ENCODE data around the gene SLC6A5.

SLC6A5 gene

DNA sequence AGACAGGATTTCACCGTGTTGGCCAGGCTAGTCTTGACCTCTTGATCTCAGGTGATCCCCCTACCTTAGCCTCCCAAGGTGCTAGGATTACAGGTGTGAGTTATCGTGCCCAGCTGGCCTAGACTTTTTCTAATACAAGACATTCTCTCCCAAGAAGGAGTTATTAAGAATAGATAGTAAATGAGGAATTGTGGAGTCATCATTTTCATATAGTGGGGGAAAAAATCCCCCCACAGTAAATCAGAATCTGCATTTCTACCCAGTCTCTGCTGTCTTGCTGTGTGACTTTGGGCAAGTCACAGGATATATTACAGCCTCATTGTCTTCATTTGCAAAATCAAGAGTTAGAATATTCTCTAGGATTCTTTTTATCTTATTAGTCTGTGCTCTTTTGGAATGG is 21.6 kb downstream of the SLC6A5 start:
- no peak for DNase-seq (ENCODE audit: low read depth in 2 of 3, low spot score in 2 of 3)

DNA sequence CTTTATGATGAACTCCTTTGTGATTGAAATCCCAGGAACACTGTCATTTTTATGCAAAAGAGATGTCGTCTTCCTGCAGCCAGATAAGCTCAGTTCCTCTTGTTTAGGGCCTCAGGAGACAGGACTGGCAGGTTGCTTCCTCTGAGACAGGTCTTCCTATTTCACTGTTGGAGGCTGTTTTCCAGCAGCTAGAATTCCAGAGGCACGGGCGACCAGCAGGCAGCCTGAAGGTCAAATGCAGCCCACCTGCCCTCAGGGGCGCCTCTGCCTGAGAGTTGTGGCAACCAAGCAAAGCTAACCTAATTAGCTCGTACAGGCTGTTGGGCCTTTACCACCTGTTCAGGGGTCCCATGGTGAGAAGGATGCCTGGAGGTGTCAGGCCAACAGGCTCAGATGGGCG is 22.3 kb downstream of the SLC6A5 start:
- no peak for DNase-seq (ENCODE audit: low read depth in 2 of 3, low spot score in 2 of 3)

DNA sequence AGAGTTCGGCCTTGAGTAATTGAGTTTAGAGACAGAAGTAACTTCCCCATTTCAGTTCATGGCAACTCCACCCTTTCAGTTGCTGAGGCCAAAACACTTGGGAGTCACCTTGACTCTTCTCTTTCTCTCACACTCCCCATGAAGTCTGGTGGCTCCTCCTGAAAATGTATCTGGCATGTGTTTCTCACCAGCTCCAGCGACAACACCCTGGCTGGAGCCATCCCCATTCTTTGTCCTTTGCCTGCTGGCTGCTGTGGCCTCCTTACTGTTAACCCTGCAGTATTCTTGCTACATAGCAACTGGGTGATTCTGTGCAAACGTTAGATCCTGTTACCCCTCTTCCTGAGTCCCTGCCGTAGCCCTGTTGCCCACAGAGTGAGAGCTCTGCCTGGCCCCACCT is 23.8 kb downstream of the SLC6A5 start:
- DNase-seq (ENCODE audit: low read depth in 2 of 3, low spot score in 2 of 3), result no peak

DNA sequence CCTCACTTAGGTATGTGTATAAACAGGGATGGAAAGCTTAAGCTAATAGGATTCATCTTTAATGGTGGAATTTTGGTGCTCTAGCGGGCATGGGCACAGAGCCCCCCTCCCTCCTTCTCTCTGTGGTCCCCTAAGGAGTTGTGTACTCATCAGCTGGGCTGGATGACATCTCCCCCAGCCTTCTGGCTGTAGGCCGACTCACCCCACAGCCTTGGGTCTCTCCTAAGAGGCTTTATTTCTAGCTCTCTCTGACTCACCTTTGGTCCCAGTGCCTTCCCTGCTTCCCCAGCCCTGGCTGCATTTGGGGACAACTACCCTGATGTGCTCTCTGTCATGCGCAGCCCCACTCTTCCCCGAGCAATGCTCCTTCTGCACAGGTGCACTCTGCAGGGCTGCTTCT is 26.9 kb downstream of the SLC6A5 start:
- DNase-seq (ENCODE audit: low read depth in 2 of 3, low spot score in 2 of 3), result no peak

GRCh38 chr11:20627026-20627425 is 27.6 kb downstream of the SLC6A5 start:
- no peak for DNase-seq (ENCODE audit: low read depth in 2 of 3, low spot score in 2 of 3)

DNA sequence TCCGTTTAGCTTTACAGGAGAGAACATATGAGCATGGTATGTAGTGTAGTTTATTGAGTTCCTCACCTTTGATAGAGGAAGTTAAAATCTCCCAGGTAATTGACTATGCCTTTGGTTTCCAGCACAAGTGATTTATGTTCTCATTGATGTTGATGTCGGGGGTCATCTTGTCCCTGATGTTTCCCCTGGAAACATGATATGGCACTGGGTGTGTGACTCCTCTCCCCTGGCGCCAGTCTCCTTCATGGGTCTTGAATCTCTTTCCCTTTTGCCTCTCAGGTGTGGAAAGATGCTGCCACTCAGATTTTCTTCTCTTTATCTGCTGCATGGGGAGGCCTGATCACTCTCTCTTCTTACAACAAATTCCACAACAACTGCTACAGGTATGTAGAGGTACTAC is 28.3 kb downstream of the SLC6A5 start:
- no peak for DNase-seq (ENCODE audit: low read depth in 2 of 3, low spot score in 2 of 3)

DNA sequence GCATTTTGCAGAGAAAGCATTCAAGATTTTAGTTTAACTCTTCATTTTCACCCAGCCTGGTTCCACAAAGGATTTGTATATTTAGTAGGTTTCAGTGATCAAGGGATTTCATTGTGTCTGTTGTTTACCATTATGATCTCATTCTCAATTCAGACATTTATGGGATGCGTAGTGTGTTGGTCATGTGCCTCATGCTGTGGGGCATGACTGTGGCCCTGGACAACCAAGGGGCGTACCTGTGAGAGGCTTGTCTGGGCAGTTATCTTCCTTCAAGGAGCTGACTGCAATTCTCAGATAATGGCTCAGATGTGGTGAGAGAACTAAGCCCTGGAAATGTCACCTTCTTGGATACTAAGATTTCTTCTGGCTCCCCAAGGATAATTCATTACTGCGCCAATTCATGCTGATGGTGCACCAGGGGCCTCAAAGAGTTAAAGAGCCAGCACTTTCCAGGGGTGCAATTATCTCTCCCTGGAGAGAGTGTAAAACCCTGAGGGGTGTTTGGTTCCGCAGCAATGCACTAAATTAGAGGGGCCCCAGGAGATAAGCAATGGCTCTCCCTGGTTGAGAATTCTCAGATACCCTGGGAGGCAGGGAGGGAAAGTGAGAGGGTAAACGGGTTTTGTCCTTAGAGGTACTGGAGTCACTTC is 32.2 kb downstream of the SLC6A5 start:
- no peak for DNase-seq (ENCODE audit: low read depth in 2 of 3, low spot score in 2 of 3)

DNA sequence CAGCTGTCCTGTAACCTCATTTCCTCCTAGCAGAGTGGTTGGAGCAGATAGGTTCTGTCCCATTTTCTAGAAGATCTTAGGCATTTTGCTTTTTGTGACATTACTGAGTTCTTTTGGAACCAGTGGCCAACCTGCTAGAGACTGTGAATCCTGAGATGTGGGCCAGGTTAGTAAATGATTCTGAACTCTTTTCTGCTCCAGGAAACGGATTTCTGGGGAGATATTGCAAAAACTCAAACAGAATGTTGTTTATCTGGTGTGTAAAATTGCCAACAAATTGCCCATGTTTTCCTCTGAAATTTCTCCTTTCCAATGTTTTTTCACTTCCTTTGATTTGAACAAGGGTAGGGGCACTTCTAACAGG is 32.7 kb downstream of the SLC6A5 start:
- DNase-seq (ENCODE audit: low read depth in 2 of 3, low spot score in 2 of 3), result no peak

- no peak for DNase-seq (ENCODE audit: low read depth in 2 of 3, low spot score in 2 of 3)
Observed at GRCh38 chr11:20634044-20634443, 34.6 kb downstream of the SLC6A5 start.

- no peak for DNase-seq (ENCODE audit: low read depth in 2 of 3, low spot score in 2 of 3)
Observed at GRCh38 chr11:20634781-20635180, 35.4 kb downstream of the SLC6A5 start.

DNA sequence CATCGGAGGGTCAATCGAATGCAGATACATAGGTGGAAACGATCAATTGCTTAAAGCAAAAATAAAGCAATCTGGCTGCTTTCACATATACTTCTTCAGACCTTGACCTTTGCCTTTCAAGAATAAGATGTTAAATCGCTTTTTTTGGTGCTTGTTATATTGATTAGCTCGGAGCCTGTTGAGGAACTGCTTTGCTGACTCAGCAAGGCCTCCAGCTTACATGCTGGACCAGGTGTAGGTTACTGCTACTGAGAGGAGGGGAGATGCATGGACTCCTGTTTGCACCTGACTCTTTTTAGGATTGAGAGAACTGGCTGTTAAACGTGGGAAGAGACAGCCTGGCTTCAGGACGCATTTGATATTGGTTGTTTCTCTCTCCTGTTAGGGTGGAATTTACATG is 38.7 kb downstream of the SLC6A5 start:
- no peak for DNase-seq (ENCODE audit: low read depth in 2 of 3, low spot score in 2 of 3)

DNA sequence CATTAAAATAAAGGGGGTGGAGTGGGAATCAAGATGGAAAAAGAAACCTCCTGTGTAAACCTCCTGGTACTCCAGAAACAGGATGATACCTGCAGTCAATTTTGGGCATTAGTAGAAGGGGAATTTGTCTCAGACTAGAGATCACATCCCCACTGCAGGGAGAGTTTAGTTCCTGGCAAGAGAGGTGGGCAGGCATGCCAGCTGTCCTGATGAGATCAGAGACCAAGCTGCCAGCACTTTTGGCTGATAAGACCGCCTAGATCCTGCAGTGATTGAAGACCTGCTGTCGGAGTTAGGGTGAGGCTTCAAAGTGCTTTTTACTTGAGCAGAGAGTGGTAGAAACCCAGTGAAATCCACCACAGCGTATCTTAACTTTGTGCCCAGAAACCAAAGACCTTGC is 40.3 kb downstream of the SLC6A5 start:
- DNase-seq (ENCODE audit: low read depth in 2 of 3, low spot score in 2 of 3), result no peak

GRCh38 chr11:20640401-20640800 is 41.0 kb downstream of the SLC6A5 start:
- DNase-seq (ENCODE audit: low read depth in 2 of 3, low spot score in 2 of 3), result no peak

- no peak for DNase-seq (ENCODE audit: low read depth in 2 of 3, low spot score in 2 of 3)
Observed at GRCh38 chr11:20644360-20644759, 45.0 kb downstream of the SLC6A5 start.

DNA sequence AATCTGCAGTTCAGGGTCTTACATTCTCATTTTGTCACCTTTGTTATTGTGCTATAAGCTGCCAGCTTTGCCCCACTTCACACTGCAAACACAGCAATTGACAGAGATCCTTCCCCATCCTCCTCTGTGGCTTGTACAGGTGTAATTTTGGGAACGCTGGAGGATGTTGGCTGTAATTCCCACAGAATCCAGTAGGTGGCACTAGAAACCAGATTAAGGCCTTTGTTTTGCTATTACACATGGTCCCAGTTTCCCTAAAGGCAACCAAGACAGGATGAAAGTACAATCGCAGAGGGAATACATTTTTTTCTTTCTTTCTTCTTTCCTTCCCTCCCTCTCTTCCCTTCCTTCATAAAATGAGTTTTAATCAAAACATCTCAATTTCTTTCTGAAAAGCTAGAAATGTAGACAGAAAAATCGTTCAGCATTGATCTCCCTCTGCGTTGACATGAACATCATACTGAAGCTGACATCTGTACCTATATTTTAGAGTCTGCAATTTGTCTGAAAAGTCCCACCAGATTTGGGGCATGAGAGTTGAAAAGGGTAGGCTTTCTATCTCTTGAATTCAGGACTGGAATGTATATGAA is 48.7 kb downstream of the SLC6A5 start:
- peak in 1 of 3 experiments; percentile 30 for DNase-seq (ENCODE audit: low read depth in 2 of 3, low spot score in 2 of 3)

DNA sequence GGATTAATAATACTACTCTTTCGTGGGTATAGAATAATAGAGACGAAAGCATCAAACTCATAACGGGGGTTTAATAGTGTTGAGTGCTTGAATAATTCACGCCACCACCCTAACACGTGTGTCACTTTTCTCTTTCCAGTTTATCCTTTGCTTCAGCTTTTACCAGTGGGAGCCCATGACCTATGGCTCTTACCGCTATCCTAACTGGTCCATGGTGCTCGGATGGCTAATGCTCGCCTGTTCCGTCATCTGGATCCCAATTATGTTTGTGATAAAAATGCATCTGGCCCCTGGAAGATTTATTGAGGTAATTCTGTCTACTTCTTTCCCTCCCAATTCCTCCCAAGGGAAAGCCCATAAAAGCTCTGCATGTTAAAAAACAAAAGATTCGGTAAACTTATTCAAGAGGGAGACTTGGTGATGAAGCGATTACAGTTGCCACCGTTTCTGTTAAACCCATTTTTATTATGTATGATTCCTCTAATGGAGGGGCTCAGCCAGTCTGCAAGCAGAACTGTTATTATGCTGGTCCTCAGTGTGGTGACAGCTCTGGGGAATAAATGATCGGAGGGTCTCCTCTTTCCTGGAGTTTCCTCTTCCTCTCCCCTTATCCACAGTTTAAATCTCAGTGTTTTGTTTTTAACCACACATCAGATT is 52.9 kb downstream of the SLC6A5 start:
- no peak for DNase-seq (ENCODE audit: low read depth in 2 of 3, low spot score in 2 of 3)

GRCh38 chr11:20654038-20654437 is 54.6 kb downstream of the SLC6A5 start:
- DNase-seq (ENCODE audit: low read depth in 2 of 3, low spot score in 2 of 3), result no peak

GRCh38 chr11:20656901-20657300 is 57.5 kb downstream of the SLC6A5 start:
- DNase-seq (ENCODE audit: low read depth in 2 of 3, low spot score in 2 of 3), result no peak

GRCh38 chr11:20658135-20658534 is 58.7 kb downstream of the SLC6A5 start:
- no peak for DNase-seq (ENCODE audit: low read depth in 2 of 3, low spot score in 2 of 3)

- DNase-seq (ENCODE audit: low read depth in 2 of 3, low spot score in 2 of 3), result no peak
Observed at GRCh38 chr11:20661445-20661844, 62.0 kb downstream of the SLC6A5 start.

GRCh38 chr11:20661850-20662249 is 62.4 kb downstream of the SLC6A5 start:
- no peak for DNase-seq (ENCODE audit: low read depth in 2 of 3, low spot score in 2 of 3)

GRCh38 chr11:20668131-20668809 is 68.9 kb downstream of the SLC6A5 start:
- no peak for DNase-seq (ENCODE audit: low read depth in 2 of 3, low spot score in 2 of 3)

All from activated CD8-positive, alpha-beta memory T cell treated with anti-CD3 and anti-CD28 coated beads for 48 hours (primary cell).